Measurements from ENCODE around the gene SLC41A2.

The SLC41A2 gene

DNA sequence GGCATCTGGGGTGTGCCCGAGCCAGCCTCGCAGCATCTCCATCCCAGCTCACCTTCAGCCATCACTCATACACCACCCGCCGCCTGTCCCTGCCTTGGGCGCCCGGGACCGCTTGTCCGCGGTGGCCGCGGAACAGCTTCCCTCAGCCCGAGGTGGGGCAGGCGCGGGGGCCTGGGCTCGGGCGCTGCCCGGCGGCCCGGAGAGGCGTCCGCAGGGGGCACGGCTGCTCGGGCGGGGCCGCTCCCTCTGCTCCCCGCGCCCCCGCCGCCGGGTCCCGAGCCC, 430 bp downstream of the SLC41A2 start:
- TF ChIP-seq, protein P1, sequence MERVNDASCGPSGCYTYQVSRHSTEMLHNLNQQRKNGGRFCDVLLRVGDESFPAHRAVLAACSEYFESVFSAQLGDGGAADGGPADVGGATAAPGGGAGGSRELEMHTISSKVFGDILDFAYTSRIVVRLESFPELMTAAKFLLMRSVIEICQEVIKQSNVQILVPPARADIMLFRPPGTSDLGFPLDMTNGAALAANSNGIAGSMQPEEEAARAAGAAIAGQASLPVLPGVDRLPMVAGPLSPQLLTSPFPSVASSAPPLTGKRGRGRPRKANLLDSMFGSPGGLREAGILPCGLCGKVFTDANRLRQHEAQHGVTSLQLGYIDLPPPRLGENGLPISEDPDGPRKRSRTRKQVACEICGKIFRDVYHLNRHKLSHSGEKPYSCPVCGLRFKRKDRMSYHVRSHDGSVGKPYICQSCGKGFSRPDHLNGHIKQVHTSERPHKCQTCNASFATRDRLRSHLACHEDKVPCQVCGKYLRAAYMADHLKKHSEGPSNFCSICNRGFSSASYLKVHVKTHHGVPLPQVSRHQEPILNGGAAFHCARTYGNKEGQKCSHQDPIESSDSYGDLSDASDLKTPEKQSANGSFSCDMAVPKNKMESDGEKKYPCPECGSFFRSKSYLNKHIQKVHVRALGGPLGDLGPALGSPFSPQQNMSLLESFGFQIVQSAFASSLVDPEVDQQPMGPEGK (CRISPR knock-in tag; IDR thresholded peaks at IDR 0.05; ENCODE audit: borderline replicate concordance) = no peak
- no peak for TF ChIP-seq PPARA (CRISPR knock-in tag; IDR thresholded peaks at IDR 0.05; ENCODE audit: borderline replicate concordance)
- TF ChIP-seq ZC3H10 (CRISPR knock-in tag; IDR thresholded peaks at IDR 0.05) = no peak
- TF ChIP-seq ESRRG (CRISPR knock-in tag; IDR thresholded peaks at IDR 0.05) = no peak
- no peak for TF ChIP-seq ZNF8 (CRISPR knock-in tag; IDR thresholded peaks at IDR 0.05)
- TF ChIP-seq ISL1 (CRISPR knock-in tag; IDR thresholded peaks at IDR 0.05) = no peak
- no peak for TF ChIP-seq ZNF565 (CRISPR knock-in tag; conservative IDR thresholded peaks at IDR 0.05; ENCODE audit: low read depth)
- TF ChIP-seq ZFP3 (CRISPR knock-in tag; IDR thresholded peaks at IDR 0.05) = no peak
- TF ChIP-seq, protein P2, sequence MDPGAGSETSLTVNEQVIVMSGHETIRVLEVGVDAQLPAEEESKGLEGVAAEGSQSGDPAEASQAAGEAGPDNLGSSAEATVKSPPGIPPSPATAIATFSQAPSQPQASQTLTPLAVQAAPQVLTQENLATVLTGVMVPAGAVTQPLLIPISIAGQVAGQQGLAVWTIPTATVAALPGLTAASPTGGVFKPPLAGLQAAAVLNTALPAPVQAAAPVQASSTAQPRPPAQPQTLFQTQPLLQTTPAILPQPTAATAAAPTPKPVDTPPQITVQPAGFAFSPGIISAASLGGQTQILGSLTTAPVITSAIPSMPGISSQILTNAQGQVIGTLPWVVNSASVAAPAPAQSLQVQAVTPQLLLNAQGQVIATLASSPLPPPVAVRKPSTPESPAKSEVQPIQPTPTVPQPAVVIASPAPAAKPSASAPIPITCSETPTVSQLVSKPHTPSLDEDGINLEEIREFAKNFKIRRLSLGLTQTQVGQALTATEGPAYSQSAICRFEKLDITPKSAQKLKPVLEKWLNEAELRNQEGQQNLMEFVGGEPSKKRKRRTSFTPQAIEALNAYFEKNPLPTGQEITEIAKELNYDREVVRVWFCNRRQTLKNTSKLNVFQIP (CRISPR knock-in tag; IDR thresholded peaks at IDR 0.05; ENCODE audit: borderline replicate concordance, low read depth) = no peak
- TF ChIP-seq, protein P3, sequence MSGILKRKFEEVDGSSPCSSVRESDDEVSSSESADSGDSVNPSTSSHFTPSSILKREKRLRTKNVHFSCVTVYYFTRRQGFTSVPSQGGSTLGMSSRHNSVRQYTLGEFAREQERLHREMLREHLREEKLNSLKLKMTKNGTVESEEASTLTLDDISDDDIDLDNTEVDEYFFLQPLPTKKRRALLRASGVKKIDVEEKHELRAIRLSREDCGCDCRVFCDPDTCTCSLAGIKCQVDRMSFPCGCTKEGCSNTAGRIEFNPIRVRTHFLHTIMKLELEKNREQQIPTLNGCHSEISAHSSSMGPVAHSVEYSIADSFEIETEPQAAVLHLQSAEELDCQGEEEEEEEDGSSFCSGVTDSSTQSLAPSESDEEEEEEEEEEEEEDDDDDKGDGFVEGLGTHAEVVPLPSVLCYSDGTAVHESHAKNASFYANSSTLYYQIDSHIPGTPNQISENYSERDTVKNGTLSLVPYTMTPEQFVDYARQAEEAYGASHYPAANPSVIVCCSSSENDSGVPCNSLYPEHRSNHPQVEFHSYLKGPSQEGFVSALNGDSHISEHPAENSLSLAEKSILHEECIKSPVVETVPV (CRISPR knock-in tag; IDR thresholded peaks at IDR 0.05) = no peak
- TF ChIP-seq CSDC2 (CRISPR knock-in tag; IDR thresholded peaks at IDR 0.05) = no peak
- peak; percentile 31 for ATAC-seq

DNA sequence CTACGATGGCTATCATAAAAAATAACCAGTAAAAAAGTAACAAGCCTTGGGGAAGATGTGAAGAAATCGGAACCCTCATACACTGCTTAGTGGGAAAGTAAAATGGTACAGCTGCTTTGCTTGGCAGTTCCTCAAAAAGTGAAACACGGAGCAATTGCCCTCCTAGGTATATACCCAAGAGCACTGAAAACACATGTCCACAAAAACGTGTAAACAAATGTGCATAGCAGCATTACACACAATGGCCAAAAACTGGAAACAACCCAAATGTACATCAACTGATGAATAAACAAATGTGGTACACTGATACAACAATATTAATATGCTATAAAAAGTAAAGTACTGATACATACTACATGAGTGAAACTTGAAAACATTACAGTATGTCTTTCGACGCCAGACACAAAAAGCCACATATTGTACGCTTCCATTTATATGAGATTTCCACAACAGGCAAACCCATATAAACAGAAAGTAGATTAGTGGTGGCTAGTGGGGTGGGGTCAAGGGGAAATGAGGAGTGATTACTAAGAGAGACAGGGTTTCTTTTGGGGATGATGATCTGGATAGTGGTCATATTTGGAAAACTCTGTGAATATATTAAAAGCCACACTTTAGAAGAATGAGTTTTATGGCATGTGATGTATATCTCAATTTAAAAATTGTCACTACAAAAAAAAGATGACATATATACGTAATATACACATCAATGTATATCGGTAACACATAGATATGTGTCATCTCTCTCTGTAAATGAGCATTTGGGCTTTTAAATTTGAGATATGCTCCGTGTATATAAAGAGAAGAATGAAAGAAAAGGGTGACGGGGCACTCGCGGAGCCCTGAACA, 996 bp downstream of the SLC41A2 start:
- no peak for ATAC-seq
- TF ChIP-seq ISL1 (CRISPR knock-in tag; IDR thresholded peaks at IDR 0.05) = no peak
- TF ChIP-seq ZNF70 (CRISPR knock-in tag; IDR thresholded peaks at IDR 0.05) = peak; percentile 56; the same call in 1 of the 2 replicates

DNA sequence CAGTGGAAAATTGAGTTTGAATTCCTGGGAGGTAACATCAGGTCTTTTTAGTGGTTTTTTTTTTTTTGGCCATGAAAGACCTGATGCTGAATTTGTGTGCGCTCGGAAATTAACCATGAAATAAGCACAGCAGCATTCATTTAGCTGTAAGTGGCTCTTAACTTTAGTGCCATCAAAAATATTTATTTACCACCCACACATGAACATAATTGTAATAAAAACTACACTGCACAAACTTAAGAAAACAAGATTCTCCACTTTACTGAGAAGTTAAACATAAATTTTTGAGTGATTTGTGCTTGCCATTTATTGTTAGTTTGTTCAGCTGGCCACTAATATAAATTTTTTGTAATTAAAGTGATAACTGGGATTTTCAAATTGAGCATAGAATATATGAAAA, 2.4 kb downstream of the SLC41A2 start:
- TF ChIP-seq, protein P4, sequence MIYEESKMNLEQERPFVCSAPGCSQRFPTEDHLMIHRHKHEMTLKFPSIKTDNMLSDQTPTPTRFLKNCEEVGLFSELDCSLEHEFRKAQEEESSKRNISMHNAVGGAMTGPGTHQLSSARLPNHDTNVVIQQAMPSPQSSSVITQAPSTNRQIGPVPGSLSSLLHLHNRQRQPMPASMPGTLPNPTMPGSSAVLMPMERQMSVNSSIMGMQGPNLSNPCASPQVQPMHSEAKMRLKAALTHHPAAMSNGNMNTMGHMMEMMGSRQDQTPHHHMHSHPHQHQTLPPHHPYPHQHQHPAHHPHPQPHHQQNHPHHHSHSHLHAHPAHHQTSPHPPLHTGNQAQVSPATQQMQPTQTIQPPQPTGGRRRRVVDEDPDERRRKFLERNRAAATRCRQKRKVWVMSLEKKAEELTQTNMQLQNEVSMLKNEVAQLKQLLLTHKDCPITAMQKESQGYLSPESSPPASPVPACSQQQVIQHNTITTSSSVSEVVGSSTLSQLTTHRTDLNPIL (CRISPR knock-in tag; IDR thresholded peaks at IDR 0.05; ENCODE audit: low read depth) = no peak
- no peak for TF ChIP-seq TCF4 (CRISPR knock-in tag; IDR thresholded peaks at IDR 0.05; ENCODE audit: borderline replicate concordance)
- no peak for TF ChIP-seq ESRRG (CRISPR knock-in tag; IDR thresholded peaks at IDR 0.05)
- TF ChIP-seq, protein P2 (CRISPR knock-in tag; IDR thresholded peaks at IDR 0.05; ENCODE audit: borderline replicate concordance, low read depth) = no peak
- TF ChIP-seq, protein P3 (CRISPR knock-in tag; IDR thresholded peaks at IDR 0.05) = no peak
- no peak for TF ChIP-seq ZNF70 (CRISPR knock-in tag; IDR thresholded peaks at IDR 0.05)
- no peak for TF ChIP-seq ZNF8 (CRISPR knock-in tag; IDR thresholded peaks at IDR 0.05)
- TF ChIP-seq ZFP30 (CRISPR knock-in tag; IDR thresholded peaks at IDR 0.05) = no peak
- TF ChIP-seq, protein P5, sequence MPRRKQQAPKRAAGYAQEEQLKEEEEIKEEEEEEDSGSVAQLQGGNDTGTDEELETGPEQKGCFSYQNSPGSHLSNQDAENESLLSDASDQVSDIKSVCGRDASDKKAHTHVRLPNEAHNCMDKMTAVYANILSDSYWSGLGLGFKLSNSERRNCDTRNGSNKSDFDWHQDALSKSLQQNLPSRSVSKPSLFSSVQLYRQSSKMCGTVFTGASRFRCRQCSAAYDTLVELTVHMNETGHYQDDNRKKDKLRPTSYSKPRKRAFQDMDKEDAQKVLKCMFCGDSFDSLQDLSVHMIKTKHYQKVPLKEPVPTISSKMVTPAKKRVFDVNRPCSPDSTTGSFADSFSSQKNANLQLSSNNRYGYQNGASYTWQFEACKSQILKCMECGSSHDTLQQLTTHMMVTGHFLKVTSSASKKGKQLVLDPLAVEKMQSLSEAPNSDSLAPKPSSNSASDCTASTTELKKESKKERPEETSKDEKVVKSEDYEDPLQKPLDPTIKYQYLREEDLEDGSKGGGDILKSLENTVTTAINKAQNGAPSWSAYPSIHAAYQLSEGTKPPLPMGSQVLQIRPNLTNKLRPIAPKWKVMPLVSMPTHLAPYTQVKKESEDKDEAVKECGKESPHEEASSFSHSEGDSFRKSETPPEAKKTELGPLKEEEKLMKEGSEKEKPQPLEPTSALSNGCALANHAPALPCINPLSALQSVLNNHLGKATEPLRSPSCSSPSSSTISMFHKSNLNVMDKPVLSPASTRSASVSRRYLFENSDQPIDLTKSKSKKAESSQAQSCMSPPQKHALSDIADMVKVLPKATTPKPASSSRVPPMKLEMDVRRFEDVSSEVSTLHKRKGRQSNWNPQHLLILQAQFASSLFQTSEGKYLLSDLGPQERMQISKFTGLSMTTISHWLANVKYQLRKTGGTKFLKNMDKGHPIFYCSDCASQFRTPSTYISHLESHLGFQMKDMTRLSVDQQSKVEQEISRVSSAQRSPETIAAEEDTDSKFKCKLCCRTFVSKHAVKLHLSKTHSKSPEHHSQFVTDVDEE (CRISPR knock-in tag; IDR thresholded peaks at IDR 0.05) = no peak
- no peak for TF ChIP-seq ZNF565 (CRISPR knock-in tag; conservative IDR thresholded peaks at IDR 0.05; ENCODE audit: low read depth)
- no peak for TF ChIP-seq BACH2 (CRISPR knock-in tag; IDR thresholded peaks at IDR 0.05; ENCODE audit: borderline replicate concordance)
- TF ChIP-seq ZFP3 (CRISPR knock-in tag; IDR thresholded peaks at IDR 0.05) = no peak
- no peak for TF ChIP-seq RARB (CRISPR knock-in tag; IDR thresholded peaks at IDR 0.05)
- TF ChIP-seq CSDC2 (CRISPR knock-in tag; IDR thresholded peaks at IDR 0.05) = no peak
- TF ChIP-seq TOX (CRISPR knock-in tag; IDR thresholded peaks at IDR 0.05; ENCODE audit: borderline replicate concordance) = no peak
- no peak for TF ChIP-seq ISL1 (CRISPR knock-in tag; IDR thresholded peaks at IDR 0.05)
- TF ChIP-seq, protein P1 (CRISPR knock-in tag; IDR thresholded peaks at IDR 0.05; ENCODE audit: borderline replicate concordance) = no peak
- no peak for ATAC-seq

Data from SK-N-SH treated with all-trans-retinoic acid at 6 μM for 48 hours (cell line).